Measurements from ENCODE around the gene MS4A15.
"Not testable (repeated sequence)": the region's sequence is repeated elsewhere in the genome, so short reads cannot be mapped to it uniquely, and the experiment has no call there.

Gene MS4A15, protein sequence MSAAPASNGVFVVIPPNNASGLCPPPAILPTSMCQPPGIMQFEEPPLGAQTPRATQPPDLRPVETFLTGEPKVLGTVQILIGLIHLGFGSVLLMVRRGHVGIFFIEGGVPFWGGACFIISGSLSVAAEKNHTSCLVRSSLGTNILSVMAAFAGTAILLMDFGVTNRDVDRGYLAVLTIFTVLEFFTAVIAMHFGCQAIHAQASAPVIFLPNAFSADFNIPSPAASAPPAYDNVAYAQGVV

DNA sequence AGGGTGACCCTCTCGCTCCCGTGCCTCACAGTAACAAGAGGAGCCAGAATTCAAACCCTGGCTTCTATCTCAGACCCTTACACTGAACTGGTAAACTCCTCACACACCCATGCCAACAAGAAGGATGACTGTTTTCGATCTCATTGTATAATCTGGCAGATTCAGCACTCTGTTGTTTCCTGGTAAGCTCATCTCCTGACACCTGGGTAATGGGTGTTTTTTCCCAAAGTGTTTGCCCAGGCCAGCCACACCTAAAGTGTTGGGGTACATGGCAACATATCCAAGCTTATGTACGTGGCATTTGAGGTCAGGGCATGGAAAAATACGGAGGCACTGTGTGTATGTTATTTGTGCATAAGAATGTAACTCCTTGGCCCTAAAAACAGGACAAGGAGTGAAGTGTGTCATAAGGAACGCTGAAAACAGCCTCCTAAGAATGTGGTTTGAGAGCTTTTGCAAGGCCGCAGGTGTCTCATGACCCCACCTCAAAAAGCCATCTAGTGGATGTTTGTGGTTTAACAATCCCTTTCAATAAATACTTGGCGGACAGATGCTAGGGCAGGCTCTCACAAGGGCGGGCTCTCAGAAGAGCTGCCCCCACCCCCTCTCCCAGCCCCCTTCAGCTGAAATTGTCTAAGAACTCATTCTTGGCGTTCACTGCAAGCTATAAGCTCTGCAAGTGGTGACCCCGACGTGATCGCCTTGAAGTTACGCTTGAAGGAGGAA lies at the start of gene MS4A15:
MS4A15 (plus strand) TSS at position 561 of the 726 bp plus-strand sequence. CDS start 6,867 bp downstream, outside the sequence.
- no peak for DNase-seq
- intact Hi-C loops (cut with DNase I) = no loop called here

DNA sequence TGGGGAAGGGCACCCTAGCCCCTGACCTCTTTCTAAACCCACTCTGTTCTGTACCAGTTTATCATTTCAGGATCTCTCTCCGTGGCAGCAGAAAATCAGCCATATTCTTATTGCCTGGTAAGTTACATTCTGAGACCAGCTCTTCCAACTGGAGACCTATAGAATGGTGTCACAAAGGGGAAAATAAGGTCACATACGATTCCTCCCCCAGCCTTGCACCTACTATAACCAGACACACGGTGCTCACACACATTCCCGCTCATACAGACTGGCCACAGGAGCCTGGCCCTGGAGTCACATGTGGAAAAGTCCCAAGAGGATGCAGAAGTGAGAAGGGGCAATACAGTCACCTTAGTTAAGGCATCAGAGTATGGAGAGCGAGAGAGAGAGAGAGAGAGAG lies 49.7 kb upstream of the MS4A15 start:
- DNase-seq = peak in 1 of 42 donors; percentile 7
- intact Hi-C loops (cut with DNase I) = no loop called here

DNA sequence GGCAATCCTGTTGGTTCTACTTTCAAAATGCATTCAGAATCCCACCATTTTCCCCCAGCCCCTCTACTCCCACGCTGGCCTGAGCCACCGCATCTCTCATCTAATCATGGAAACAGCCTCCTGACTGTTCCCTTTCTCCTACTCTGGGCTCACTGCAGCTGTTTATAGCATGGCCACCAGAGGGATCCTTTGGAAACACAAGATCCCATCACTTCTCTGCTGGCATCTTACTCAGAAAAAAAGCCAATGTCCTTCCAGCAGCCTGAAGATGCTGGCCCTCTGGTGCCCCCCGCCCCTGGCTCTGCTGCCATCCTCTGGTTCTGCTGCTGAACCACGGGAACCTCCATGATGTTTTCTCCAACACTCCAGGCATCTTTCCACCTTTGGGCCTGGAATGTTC lies 46.2 kb upstream of the MS4A15 start:
- intact Hi-C loops (cut with DNase I) = no loop called here

DNA sequence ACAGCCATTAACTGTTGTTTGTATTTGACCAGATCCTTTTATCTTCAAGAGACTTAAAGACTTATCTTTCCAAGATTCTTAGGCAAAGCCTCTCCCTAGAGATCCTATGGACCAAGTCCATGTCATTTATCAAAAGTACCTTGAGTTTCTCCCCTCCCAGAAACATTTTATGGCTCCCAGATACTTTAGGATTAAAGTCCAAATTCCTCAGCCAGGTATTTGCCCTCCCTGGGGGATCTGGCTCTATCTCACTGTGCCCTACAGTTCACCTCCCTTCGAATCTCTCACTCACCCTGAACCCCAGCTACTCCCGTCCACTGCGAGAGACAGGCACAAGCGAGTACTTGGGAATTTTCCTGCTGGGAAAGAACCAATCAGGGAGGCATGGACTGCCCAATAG lies 45.4 kb upstream of the MS4A15 start:
- no peak for DNase-seq
- intact Hi-C loops (cut with DNase I) = no loop called here

More for the DNA sequence above, 46.2 kb upstream of the MS4A15 start:
- no peak for DNase-seq

DNA sequence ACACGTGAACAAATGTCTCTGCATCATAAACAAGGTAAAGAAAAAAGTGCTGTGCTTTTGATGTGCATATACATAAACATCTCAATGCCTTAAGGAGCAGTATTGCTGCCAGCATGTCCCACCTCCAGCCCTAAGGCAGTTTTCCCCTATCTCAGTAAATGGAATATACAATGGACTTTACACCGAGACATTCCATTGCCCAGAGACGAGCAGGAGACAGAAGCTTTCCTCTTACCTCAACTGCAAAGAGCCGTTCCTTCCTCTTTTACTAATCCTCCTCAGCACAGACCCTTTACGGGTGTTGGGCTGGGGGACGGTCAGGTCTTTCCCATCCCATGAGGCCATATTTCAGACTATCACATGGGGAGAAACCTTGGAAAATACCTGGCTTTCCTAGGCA lies 43.2 kb upstream of the MS4A15 start:
- DNase-seq; intact Hi-C loops (cut with DNase I): not testable (repeated sequence)

DNA sequence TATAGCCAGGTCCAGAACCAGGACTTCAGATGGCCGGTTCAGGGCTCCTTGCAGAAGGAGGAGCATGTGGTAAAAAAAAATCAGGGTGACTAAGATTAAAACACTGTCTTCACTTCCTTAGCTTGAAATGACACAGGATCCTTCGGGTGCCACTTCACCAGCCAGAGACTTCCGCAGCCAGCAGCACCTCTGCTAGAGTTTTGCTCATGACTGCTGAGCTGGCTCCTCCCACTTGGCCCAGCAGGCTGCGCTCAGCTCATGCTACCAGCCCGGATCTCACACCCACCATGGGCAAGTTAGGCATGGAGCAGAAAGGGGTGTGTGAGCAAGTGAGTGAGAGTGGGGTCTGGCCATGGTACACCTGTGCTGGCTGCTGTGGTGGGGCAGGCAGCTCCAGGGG lies 38.7 kb upstream of the MS4A15 start:
- no peak for DNase-seq
- intact Hi-C loops (cut with DNase I) = no loop called here

DNA sequence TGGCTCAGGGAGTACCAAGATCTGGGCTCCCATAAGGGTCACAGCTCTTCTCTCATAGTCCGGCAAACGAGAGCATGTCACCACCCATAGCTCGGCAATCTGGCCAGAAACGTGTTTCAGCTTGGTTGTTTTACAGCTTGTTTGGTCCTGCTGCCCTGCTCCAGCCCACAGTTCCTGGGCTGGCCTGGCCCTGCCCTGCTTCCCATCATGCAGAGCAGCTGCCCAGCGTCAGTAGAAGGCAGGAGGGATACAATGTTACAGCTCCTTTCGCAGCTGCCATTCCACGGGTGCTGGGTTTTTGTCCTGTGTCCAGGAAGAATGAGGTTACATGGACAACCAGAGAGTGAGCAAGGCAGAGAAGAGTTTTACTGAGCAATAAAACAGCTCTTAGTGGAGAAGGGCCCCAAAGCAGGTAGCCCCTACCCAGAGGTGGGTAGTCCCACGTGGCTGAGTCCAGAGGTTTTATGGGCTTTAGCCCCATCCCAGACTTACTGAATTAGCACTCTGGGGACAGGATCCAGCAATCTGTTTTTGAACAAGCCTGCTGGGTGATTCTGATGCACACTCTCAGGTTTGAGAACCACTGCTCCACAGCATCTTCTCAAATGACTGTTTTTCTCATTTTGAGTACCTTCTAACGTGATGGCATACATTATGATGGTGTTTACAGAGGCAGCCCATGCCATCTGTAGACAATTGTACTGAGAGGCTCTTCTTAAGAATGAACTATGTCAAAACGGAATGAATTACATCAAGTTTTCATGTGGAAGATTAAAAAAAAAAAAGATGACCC lies 37.9 kb upstream of the MS4A15 start:
- no peak for DNase-seq
- intact Hi-C loops (cut with DNase I) = no loop called here

DNA sequence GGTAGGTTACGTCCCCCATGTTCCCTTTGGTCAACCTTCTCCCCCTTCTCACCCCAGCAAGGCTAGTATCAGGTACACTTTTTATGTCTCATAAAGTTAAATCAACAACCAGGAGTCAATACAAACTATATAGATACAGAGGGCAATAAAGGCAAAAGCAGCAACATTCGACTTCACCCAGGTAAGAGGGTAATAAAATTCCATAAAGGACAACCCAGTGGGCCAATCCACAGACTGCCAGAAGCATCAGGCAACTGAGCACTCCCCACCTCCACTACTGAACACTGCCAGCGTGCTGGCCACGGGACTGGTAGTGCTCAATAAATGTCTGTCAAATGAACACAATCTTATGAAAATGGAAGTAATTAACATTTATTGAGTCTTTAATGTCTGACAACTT lies 37.3 kb upstream of the MS4A15 start:
- intact Hi-C loops (cut with DNase I) = no loop called here
- no peak for DNase-seq

DNA sequence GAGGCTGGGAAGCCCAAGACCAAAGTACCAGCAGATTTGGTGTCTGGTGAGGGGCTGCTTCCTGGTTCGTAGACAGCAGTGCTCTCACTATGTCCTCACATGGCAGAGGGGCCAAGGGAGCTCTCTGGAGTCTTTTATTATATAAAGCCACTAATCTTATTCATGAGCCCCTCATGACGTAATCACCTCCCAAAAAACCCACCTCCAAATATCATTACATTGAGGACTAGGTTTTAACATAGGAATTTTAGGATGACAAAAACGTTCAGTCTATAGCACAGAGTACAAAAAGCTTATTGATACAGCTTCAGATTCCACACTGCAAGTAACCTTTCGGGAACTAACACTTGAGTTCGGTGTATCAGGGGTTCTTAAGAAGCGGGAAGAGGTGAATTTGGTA lies 36.2 kb upstream of the MS4A15 start:
- intact Hi-C loops (cut with DNase I) = no loop called here
- DNase-seq = no peak

DNA sequence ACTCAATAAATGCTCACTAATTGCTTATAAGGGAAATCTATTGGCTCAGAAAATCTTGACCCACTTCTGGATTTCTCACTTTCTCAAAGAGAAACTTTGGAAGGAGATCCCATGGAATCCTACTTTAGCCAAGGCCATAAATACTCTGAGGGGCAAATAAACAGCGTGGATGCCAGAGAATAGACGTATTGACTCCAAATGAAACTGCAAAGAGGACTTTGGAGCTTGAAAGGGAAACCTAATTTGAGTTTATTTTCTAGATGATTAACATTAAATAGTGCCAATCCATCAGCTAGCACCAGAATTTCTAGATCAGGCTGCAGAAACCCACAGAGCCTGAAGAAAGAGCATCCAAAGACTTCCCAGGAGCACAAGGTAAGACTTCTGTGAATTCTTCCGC lies 32.2 kb upstream of the MS4A15 start, which contains the start of gene MS4A18:
MS4A18 (plus strand) TSS at position 301 of the 400 bp plus-strand sequence.
- intact Hi-C loops (cut with DNase I) = no loop called here
- DNase-seq = no peak

DNA sequence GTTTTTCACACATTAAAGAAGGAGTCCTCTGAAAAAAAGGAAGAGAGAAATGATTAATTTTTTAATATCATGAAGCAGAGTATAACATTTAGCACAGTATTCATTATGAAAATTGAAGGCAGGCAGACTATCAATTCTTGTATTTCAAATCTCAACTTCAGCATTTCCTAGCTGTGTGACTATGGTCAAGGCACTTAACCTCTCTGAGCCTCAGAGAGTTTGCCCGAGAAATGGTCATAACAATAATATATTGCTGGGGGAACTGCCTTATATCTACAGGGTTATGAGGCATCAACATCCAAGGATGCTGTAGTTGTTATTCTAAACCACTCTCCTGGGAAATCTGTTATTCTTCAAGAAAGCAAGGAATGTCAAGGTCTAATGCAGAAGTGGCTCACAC lies 31.1 kb upstream of the MS4A15 start:
- intact Hi-C loops (cut with DNase I) = no loop called here
- no peak for DNase-seq

DNA sequence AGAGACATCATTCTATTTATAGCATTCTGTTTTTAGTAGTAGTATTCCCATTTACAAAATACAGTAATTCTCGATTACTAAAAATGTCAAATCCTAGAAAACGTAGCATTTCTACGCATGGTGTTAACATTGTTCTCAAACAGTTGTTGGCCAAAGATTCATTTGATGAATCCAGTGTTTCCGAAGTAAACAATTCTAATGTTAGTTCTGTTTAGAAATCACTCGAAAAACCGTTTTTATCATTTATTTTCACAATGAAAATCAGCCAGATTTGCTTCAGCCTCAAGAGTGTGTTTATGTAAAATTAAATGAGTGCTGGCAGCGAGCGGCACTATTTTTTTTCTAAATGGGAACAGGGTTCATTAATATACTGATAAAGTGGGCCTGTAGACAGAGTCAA lies 25.1 kb upstream of the MS4A15 start:
- intact Hi-C loops (cut with DNase I) = no loop called here
- DNase-seq = no peak

DNA sequence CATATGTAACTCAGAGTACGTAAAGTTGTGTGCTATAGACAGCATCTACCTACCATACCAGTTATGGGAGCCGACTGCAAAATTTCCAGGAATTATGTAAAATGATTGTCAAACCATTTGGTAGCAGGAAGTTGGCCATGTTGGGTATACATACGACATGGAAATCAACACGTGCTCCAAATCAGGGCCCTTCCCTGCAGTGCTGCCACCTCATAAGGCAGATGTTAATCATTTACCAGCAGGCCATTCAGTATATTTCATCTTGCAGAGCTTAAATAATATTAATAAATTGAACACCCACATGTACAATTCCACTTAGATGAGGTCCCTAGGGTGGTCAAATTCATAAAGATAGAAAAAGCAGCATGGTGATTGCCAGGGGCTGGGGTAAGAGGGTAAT lies 22.4 kb upstream of the MS4A15 start:
- no peak for DNase-seq
- intact Hi-C loops (cut with DNase I) = no loop called here

DNA sequence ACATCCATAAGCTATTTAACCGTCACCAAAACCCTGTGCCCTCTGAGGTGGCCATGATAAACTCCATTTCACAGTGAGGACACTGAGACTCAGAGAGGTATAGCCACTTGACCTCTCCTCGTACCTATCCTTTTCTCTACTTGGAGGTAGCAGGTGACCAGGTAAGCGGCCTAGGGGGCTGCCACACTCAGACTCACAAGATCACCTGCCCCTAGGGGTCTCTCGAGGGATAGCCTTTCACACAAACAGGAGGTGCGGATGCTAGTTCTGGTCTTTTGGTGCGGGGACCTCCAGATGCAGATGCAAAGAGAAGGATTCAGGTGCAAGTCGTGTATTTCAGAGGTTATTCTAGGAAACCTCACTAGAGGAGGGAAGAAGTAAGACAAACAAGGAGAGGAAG lies 17.6 kb upstream of the MS4A15 start:
- intact Hi-C loops (cut with DNase I) = no loop called here
- no peak for DNase-seq

DNA sequence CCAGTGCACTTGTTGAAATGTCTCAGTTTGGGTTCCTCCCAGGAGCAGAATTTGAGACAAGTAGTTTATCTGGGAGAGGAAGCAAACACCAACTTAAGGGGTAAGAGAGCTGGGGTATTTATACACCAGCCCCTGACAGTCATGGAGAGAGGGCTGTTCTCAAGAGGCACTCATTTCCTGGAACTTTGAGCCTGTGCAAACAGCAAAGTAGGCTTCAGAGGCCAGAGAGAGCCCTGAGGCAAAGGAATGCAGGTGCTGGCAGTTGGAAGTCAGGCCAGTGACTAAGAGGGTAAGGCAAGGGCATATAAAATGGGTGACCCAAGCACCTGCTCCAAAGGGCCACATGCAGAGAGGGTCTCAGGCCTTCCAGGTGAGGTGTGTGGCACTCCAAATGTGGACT lies 16.1 kb upstream of the MS4A15 start:
- DNase-seq = no peak
- intact Hi-C loops (cut with DNase I) = no loop called here

DNA sequence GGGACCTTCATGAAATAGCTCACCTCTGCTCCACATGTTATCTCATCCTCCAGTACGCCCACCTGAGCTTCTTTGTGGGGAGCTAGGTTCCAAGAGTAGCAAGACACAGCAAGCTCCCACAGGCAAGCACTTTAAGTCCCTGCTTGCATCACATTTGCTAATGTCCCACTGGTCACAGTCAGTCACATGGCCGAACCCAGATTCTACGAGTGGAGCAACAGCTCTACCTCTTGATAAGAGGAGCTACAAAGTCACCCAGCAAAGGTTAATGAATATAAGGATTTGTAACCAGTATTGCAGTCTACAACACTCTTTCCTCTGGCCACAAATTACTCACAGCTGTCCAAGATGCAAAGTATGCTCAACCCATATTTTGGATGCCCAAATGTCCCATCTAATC lies 15.2 kb upstream of the MS4A15 start:
- intact Hi-C loops (cut with DNase I) = no loop called here
- DNase-seq = no peak

DNA sequence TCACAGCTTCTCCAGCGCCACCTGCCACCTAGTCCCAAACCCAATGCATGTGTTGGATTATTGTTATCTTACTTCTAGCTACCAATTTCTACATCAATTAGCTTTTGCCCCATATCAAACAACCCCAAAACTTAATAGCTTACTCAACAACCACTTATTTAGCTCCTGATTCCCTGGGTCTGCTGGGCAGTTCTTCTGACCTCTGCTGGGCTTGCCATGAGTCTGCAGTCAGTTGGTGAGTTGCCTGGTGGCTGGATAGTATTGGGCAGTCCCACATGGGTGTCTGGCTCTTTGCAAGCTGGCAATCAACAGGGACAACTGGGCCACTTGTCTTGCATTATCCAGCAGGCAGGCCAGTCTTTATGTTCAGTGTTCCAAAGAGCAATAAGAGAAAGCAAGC lies 13.6 kb upstream of the MS4A15 start:
- DNase-seq = no peak
- intact Hi-C loops (cut with DNase I) = no loop called here

DNA sequence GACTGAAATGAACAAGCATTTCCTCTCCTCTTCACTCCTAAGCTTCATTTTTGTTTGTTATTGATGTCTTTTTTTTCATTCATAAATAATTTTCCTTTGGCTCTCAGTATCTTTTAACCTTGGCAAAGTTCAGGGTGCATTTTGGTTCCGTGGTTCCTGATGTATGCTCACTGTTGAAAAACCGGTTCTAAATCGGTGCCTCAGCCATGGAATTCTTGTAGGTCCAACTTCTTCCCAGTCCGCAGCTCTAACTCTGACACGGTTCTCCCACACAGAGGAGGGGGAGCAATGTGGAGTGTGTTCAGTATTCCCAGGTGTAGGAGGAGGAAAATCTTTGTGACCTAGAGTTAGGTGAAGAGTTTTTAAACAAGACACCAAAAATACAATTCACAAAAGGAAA lies 12.6 kb upstream of the MS4A15 start:
- intact Hi-C loops (cut with DNase I) = no loop called here

DNA sequence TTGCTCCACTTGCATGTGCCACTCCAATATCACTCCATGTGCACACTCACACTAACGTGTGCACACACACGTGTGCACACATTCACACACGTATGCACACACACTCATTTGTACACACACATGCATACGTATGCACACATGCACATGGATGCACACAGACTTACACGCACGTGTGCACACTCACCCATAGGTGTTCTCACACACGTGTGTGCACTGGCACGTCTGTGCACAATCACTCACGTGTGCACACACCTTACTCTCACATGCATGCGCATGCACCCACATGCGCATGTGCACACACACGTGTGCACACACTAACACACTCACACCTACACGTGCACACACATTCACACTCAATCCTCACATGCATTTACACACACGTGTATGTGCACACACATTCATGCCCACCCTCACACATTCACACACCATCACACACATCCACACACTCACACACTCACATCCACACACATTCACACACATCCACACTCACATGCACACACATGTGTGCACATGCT lies 9.3 kb upstream of the MS4A15 start:
- intact Hi-C loops (cut with DNase I) = no loop called here
- no peak for DNase-seq

More for the DNA sequence above, 12.6 kb upstream of the MS4A15 start:
- no peak for DNase-seq

DNA sequence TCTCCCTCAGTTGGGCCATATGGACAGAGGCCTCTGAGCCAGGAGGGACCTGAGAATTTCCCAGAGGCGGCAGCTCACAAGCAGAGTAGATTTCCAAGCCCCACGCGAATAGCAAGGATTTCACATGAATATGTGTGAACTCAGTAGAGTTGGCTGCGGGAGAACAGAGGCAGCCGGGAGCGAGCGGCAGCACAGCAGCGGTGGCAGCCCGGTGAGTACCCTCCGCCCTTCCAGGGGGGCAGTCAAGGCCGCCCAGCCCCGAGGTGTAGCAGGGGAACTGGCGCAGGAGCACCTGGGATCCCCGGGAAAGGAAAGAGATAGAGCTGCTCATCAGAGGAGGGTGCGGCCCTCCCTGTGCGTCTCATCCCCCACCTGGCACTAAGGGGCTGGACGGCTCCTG lies 8.4 kb upstream of the MS4A15 start:
- no peak for DNase-seq
- intact Hi-C loops (cut with DNase I) = no loop called here
